GM21526 (cell line): Measurements from ENCODE around the gene RAPGEF2.
"Not testable (repeated sequence)": the region's sequence is repeated elsewhere in the genome, so short reads cannot be mapped to it uniquely, and the experiment has no call there.

ENCODE experiments used
- ATAC-seq: cut with Tn5 transposase; IDR thresholded peaks from one replicate; pipeline ENCODE4 v1.9.1; 2021; ENCODE audit warnings: moderate library complexity; ENCODE audit not compliant: unreplicated experiment, low FRiP score

RAPGEF2 gene

DNA sequence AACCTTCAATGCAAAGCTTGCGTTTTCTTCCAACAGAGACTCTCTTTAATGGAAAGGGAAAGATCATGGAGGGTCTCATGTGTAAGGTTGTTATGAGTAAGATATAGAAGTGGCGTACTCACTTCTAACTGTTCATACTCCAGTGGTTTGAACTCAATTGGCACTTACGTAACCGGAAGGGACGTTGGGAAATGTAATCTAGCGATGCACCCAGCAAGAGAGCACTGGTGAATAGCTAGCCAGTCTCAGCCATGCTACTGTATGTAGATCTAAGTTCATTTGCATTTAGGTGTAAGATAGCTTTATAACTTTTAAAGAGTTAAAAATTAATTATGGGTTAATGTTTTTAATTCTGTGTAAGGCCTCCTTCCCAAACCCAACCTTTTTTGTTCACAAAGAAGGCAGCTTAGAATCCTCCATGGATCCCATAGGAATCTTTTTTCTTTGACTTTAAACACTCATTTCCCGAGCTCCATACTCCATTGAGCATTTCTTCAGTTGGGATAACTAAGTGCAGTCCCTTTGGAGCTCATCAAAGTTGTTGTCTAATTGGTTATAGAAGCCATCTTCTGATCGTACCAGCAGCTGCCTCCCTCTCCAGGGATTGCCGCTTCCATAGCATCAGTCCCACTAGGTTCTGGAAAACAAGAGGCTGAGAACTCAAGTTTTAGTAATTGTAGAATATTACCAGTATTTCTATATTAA lies 191.1 kb downstream of the RAPGEF2 start:
- no peak for ATAC-seq

DNA sequence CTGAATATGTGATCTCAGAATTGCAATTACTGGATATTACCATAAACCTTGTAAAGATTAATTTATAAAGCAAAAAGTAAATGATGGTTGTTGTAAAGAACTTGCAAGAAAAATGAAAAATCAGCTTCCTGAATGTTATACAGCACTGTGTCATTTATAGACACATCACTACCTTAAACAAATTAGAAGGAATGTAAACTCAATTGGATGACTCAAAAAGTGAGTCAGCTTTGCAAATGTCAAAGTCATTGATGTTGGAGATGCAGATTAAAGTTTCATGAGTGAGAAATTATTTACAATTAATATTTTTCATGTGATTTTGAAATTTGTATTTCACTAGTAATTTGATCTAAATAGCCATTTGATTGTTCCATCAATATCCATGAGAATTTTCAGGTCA lies 193.2 kb downstream of the RAPGEF2 start:
- ATAC-seq: no peak

GRCh38 chr4:159297091-159297490 lies 194.2 kb downstream of the RAPGEF2 start:
- ATAC-seq: no peak

DNA sequence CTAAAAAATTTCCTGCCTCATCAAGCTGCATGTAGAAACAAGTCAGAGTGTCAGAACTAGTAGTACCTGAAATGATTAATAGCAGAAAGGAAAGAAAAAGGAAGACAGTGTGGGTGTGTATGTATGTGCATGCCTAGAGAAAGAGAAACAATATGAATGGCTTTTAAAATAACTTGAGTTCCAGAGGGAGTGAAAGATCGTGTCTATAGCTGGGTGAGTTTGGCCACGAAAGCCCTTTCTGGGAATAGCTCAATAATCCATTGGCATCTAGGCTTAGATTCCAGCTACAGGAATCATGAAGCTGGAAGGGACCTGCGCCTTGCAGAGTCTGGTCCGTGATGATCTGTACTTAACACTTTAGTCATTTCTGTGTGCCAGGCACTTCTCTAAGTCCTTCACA lies 195.6 kb downstream of the RAPGEF2 start:
- ATAC-seq: peak; percentile 73

- no peak for ATAC-seq
Observed at GRCh38 chr4:159303435-159303834, 200.6 kb downstream of the RAPGEF2 start.

DNA sequence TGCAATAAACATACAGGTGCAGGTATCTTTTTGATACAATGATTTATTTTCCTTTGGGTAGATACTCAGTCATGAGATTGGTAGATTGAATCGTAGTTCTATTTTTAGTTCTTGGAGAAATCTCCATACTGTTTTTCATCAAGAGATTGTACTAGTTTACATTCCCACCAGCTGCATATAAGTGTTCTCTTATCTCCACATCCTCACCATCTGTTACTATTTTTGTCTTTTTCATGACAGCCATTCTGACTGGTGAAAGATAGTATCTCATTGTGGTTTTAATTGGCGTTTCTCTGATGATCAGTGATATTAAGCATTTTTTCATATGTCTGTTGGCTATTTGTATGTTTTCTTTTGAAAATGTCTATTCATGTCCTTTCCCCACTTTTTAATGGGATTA lies 202.2 kb downstream of the RAPGEF2 start:
- no peak for ATAC-seq

DNA sequence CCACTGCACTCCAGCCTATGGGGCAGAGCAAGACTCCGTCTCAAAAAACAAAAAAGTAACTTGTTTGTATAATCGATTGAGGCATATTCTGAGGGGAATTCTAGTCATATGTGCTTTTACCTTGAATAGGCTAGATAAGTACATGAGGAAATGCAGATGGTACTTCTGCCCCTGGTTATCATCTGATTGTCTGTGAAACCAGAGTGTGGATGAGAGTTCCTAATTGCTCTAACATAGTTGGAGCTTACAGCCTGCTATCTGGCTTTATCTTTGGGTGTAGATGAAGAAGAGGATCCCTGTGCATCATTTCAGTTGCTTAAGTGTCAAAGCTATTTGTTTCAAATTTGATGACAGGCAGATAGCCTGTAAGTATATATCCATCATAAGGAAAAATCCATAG lies 205.1 kb downstream of the RAPGEF2 start:
- no peak for ATAC-seq

DNA sequence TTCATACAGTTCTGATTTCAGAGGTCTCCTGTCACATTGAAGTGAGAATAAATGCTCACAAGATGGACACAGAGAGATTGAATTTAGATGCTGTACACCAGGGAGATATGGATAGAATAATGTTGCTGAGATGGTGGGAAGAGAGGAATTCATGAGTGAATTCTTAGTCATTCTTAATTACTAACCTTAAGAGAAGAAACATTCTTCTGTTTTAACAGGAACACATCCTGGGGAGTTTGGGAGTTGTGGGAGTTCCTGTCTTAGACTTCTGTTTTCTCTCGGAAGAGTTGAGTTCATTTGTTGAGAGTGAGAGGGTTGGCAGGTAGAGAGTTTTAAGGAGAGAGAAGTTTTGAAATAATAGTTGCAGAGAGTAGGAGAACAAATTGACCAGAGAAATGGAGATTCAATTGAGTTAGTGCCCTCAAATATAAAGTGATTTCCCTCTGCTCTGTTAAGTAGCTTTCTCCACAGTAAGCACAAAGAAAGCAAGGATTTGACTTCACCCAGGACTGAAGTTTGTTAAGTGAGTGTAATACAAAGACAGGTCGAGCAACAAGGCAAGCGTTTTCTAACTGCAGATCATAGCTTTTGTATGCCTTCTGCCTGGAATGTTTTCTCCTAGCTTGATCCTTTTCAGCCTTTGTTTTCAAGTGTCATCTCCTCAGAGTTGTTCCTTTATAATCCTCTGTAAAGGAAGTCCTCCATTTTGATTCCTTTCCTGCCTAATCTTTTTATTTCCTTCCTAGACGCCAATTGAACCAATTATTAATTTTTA lies 205.9 kb downstream of the RAPGEF2 start:
- ATAC-seq: no peak

DNA sequence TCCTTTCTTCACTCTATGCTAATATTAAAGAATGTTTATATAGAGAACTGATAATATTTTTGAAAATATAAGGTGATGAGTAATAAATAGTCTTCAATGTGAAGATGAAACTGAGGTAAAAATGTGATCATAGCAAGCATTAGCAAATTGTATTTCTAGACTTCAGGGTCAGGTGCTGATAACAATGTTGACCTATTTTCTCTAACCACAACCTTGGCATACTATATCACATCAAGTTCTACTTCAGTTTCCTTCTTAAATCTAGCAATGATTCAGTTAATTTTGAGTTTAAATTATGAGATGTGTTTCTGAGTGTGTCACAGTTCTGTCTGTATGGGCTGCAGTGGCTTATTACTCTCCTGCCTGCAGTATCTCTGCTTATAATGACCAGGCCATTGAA lies 209.4 kb downstream of the RAPGEF2 start:
- ATAC-seq: no peak

DNA sequence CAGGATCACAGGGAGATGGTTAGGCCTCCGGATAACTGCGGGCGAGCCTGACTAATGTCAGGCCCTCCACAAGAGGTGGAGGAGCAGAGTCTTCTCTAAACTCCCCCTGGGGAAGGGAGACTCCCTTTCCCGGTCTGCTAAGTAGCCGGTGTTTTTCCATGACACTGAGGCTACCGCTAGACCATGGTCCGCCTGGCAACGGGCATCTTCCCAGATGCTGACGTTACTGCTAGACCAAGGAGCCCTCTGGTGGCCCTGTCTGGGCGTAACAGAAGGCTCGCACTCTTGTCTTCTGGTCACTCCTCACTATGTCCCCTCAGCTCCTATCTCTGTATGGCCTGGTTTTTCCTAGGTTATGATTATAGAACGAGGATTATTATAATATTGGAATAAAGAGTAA lies 213.0 kb downstream of the RAPGEF2 start:
- ATAC-seq: not testable (repeated sequence)

GRCh38 chr4:159317203-159317602 lies 214.3 kb downstream of the RAPGEF2 start:
- no peak for ATAC-seq

DNA sequence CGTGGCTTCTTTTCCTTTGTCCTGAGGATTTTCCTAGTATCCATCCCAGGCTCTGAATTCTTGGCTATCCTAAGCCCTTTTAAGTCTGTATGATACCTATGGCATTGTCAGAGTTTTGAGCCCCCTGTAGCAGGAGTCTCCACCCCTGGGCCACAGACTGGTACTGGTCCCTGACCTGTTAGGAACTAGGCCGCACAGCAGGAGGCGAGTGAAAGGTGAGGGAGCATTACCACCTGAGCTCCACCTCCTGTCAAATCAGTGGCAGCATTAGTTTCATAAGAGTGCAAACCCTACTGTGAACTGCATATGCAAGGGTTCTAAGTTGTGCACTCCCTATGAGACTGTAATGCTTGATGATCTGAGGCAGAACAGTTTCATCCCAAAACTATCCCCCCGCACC lies 216.1 kb downstream of the RAPGEF2 start:
- ATAC-seq: no peak

GRCh38 chr4:159326480-159326879 lies 223.6 kb downstream of the RAPGEF2 start:
- ATAC-seq: no peak

DNA sequence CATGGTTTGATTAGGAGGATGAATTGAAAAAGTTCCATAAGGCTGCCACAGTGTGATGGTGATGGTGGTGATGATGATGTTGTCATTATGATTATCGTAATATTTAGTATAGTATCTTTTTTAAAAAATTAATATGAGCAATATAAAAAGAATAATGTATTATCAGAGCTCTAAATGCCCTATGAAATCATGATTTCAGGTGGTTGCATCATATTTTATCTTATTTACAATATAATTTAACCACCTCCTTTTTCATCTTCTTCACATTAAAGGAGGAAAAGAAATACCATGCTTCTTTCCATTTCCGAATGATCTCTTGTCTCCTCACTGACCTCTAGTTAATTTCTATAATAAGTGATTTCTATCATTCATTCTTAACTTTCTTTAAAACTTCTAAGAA lies 225.9 kb downstream of the RAPGEF2 start:
- ATAC-seq: no peak

- no peak for ATAC-seq
Observed at GRCh38 chr4:159334461-159334860, 231.6 kb downstream of the RAPGEF2 start.

GRCh38 chr4:159337041-159337440 lies 234.2 kb downstream of the RAPGEF2 start:
- no peak for ATAC-seq

DNA sequence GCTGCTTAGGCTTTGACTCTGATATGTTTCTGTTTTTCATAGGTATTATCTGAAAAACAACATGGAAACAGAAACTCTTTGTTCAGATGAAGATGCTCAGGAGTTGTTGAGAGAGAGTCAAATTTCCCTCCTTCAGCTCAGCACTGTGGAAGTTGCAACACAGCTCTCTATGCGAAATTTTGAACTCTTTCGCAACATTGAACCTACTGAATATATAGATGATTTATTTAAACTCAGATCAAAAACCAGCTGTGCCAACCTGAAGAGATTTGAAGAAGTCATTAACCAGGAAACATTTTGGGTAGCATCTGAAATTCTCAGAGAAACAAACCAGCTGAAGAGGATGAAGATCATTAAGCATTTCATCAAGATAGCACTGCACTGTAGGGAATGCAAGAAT lies 238.6 kb downstream of the RAPGEF2 start:
- no peak for ATAC-seq

DNA sequence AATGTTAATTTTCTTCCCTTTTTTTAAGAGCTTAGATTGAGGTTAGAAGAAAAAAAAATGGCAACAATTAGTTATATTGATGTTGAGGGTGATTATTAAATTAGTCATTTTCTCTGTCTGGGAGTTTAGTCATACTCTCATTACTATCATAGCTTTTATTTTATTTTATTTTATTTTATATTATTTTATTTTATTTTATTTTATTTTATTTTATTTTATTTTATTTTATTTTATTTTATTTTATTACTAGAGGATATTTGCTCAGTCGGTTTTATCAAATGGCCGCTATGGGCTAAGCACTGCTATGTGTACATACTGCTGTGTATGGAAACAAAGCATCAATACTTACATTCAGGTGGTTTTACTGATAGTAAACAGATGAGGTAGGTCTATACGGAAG lies 239.5 kb downstream of the RAPGEF2 start:
- ATAC-seq: no peak

- no peak for ATAC-seq
Observed at GRCh38 chr4:159343116-159343515, 240.2 kb downstream of the RAPGEF2 start.

DNA sequence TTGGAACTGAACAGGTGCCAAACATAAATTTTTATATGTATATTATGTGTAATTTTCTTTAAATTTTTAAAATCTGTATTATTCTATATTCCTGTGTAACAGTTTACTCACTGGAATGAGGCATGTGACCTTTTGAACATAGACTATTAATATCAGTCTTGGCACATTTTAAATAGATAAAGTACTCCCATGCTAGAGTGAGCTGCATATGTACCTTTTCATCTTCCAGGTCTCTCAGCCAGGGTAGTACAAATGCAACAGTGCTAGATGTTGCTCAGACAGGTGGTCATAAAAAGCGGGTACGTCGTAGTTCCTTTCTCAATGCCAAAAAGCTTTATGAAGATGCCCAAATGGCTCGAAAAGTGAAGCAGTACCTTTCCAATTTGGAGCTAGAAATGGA lies 242.0 kb downstream of the RAPGEF2 start:
- no peak for ATAC-seq

DNA sequence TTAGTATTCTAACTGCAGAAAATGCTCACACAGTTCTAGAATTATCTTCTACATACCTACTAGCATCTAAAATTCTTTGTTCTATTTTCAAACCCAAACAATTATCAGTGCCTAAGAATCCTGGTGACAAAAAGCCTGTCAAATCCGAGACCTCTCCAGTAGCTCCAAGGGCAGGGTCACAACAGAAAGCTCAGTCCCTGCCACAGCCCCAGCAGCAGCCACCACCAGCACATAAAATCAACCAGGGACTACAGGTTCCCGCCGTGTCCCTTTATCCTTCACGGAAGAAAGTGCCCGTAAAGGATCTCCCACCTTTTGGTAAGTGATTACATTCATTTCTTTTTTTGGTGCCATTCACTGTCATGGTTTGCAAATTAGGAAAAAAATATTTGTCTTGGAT lies 243.8 kb downstream of the RAPGEF2 start:
- ATAC-seq: no peak

- no peak for ATAC-seq
Observed at GRCh38 chr4:159347813-159348212, 244.9 kb downstream of the RAPGEF2 start.
